Fibroblast of peridontal ligament (primary cell): ENCODE measurements around the gene DBP.

ENCODE experiments used
- DNase-seq: peaks from one replicate; pipeline ENCODE4 v3.0.0-alpha.2; 2010; ENCODE audit errors: extremely low read depth

Gene DBP

GRCh38 chr19:48627201-48627864, 9.8 kb downstream of the DBP start:
- DNase-seq: no peak

- no peak for DNase-seq
These were observed 11.3 kb downstream of the DBP start for GRCh38 chr19:48625891-48626327.

GRCh38 chr19:48624791-48625723, 12.1 kb downstream of the DBP start:
- DNase-seq: no peak

GRCh38 chr19:48624067-48624594, 13.0 kb downstream of the DBP start:
- peak; percentile 95 for DNase-seq

GRCh38 chr19:48623556-48624066, 13.6 kb downstream of the DBP start:
- no peak for DNase-seq

- DNase-seq: peak; percentile 50
These were observed 17.2 kb downstream of the DBP start for GRCh38 chr19:48619692-48620585.

- peak; percentile 100 for DNase-seq
These were observed 18.1 kb downstream of the DBP start, which contains the start of the genes RPL18 and SPHK2 for GRCh38 chr19:48618916-48619691. Gene RPL18 (minus strand): TSS chr19:48619178. CDS start chr19:48619143, 35 bp downstream. Gene SPHK2 (plus strand): TSS chr19:48619506. CDS start chr19:48620515, 1,009 bp downstream.

- DNase-seq: no peak
These were observed 18.8 kb downstream of the DBP start for GRCh38 chr19:48618278-48618915.

- DNase-seq: peak; percentile 39
These were observed 19.8 kb downstream of the DBP start for GRCh38 chr19:48617146-48617937.

GRCh38 chr19:48616491-48617056, 20.6 kb downstream of the DBP start:
- DNase-seq: no peak

GRCh38 chr19:48616041-48616436, 21.1 kb downstream of the DBP start:
- DNase-seq: no peak

GRCh38 chr19:48615231-48616040, 21.7 kb downstream of the DBP start:
- no peak for DNase-seq

- no peak for DNase-seq
These were observed 22.5 kb downstream of the DBP start, which contains the start of gene FAM83E for GRCh38 chr19:48614436-48615230. Gene FAM83E (minus strand): TSS chr19:48615076. CDS start chr19:48613372, 1,704 bp downstream.

- DNase-seq: no peak
These were observed 23.2 kb downstream of the DBP start for GRCh38 chr19:48613852-48614435.

GRCh38 chr19:48613024-48613851, 23.9 kb downstream of the DBP start:
- no peak for DNase-seq

- no peak for DNase-seq
These were observed 25.3 kb downstream of the DBP start for GRCh38 chr19:48611872-48612271.
